HepG2 (cell line): Measurements from ENCODE around the gene PALM. TPM values are rescaled to one million over a fixed set of nuclear protein-coding genes. Genes with fewer than 3 reads are reported as not detected.

Experiments used
- DRAP1 ChIP-seq: IDR thresholded peaks from 2 replicates; pipeline ENCODE4 v1.6.1; 2016; ENCODE audit warnings: missing genetic modification reagents, missing compliant biosample characterization
- EEA1 ChIP-seq: sonication (generic); formaldehyde crosslinking; IDR thresholded peaks from 2 replicates; pipeline ENCODE4 v1.5.1; 2020; ENCODE audit warnings: mild to moderate bottlenecking, missing genetic modification reagents, borderline replicate concordance
- GATAD1 ChIP-seq: IDR thresholded peaks from 2 replicates; pipeline ENCODE4 v1.6.1; 2016; ENCODE audit warnings: missing genetic modification reagents, missing compliant biosample characterization
- KDM1A ChIP-seq: IDR thresholded peaks from 2 replicates; pipeline ENCODE4 v1.6.1; 2016; ENCODE audit warnings: missing compliant biosample characterization
- KDM4B ChIP-seq: sonication (generic); formaldehyde crosslinking; IDR thresholded peaks from 2 replicates; pipeline ENCODE4 v1.4.0; 2020; ENCODE audit warnings: missing genetic modification reagents
- KIAA2018 ChIP-seq: sonication (generic); formaldehyde crosslinking; IDR thresholded peaks from 2 replicates; pipeline ENCODE4 v1.5.0; 2020; ENCODE audit warnings: mild to moderate bottlenecking, missing genetic modification reagents, borderline replicate concordance
- MEIS2 ChIP-seq: sonication (generic); formaldehyde crosslinking; IDR thresholded peaks from 2 replicates; pipeline ENCODE4 v1.9.0; 2021; ENCODE audit warnings: mild to moderate bottlenecking, missing genetic modification reagents
- ZBTB4 ChIP-seq: sonication (generic); formaldehyde crosslinking; IDR thresholded peaks from 2 replicates; pipeline ENCODE4 v1.4.0; 2020; ENCODE audit warnings: missing genetic modification reagents, mild to moderate bottlenecking, borderline replicate concordance
- ZNF142 ChIP-seq: sonication (generic); formaldehyde crosslinking; IDR thresholded peaks from 2 replicates; pipeline ENCODE4 v1.4.0; 2020; ENCODE audit warnings: missing genetic modification reagents
- ZNF761 ChIP-seq: sonication (generic); formaldehyde crosslinking; conservative IDR thresholded peaks from 2 replicates; pipeline ENCODE4 v1.4.0; 2020; ENCODE audit warnings: mild to moderate bottlenecking, missing genetic modification reagents
- polyA plus RNA-seq, 8 experiments: library from polyadenylated mRNA; depleted of rRNA in 3 of 8; stranded (reverse) in 7 of 8; unstranded in 1 of 8; fragments of >200 nt; fragmentation: Illumina TruSeq in 4 of 8; extraction: Trizol in 4 of 8; gene quantifications; 2 replicates each; pipeline versions ENCODE4 v1.2.1 to v1.2.3, GENCODE V29; 2011 to 2016; ENCODE audit warnings: low read depth in 4 of 8, missing spikeins in 1 of 8, mixed read lengths in 1 of 8; ENCODE audit not compliant: insufficient read depth in 1 of 8
- total RNA-seq, 5 experiments: library from RNA; depleted of rRNA; stranded (reverse); fragments of >200 nt; fragmentation: Illumina TruSeq; extraction: Trizol; gene quantifications; 2 replicates each; pipeline ENCODE4 v1.2.3, GENCODE V29; 2016; ENCODE audit warnings: low read depth in 1 of 5

The PALM gene
- total and polyA plus RNA-seq, 2 of the 13 experiments (the other 11 are each of a cell fraction or from before 2014, with no cell fraction given): 4.0 to 9.7 TPM

- no peak for TF ChIP-seq EEA1
- TF ChIP-seq MEIS2 (CRISPR knock-in tag): no peak
- TF ChIP-seq ZNF142 (CRISPR knock-in tag): peak; percentile 20; the same call in 1 of the 2 replicates
- no peak for TF ChIP-seq KDM4B
- no peak for TF ChIP-seq KDM1A (CRISPR knock-in tag)
- TF ChIP-seq KIAA2018 (CRISPR knock-in tag): no peak
- TF ChIP-seq DRAP1 (CRISPR knock-in tag): no peak
- TF ChIP-seq ZBTB4 (CRISPR knock-in tag): no peak
- 0 out of 2 replicates have a peak, but pooled peaks have one; percentile 27 for TF ChIP-seq GATAD1 (CRISPR knock-in tag)
- TF ChIP-seq ZNF761 (CRISPR knock-in tag): peak; percentile 69; the same call in 1 of the 2 replicates
Observed at GRCh38 chr19:662207-662961, 46.4 kb upstream of the PALM start (continued).
